Rectal smooth muscle tissue (tissue), 1 donor: Measurements from ENCODE around the gene PLEKHA6.
A peak's percentile ranks its signal among the peaks of the same experiment; 100 is the strongest.
"Not testable (repeated sequence)": the region's sequence is repeated elsewhere in the genome, so short reads cannot be mapped to it uniquely, and the experiment has no call there.

Source experiments
- H3K27ac ChIP-seq: one replicate; pipeline ENCODE4 v1.7.0; 2013; ENCODE audit warnings: low read depth, low read length, inconsistent platforms
- H3K27me3 ChIP-seq: one replicate; pipeline ENCODE4 v1.7.0; 2013; ENCODE audit warnings: low read length; ENCODE audit not compliant: control insufficient read depth, insufficient read depth
- H3K36me3 ChIP-seq: one replicate; pipeline ENCODE4 v1.7.0; 2013; ENCODE audit warnings: low read length; ENCODE audit not compliant: control insufficient read depth, insufficient read depth
- H3K4me1 ChIP-seq: one replicate; pipeline ENCODE4 v1.7.0; 2013; ENCODE audit warnings: low read length; ENCODE audit not compliant: control insufficient read depth, insufficient read depth
- H3K4me3 ChIP-seq: one replicate; pipeline ENCODE4 v1.7.0; 2013; ENCODE audit warnings: low read length
- H3K9ac ChIP-seq: one replicate; pipeline ENCODE4 v1.7.0; 2013; ENCODE audit warnings: low read length

PLEKHA6 gene

DNA sequence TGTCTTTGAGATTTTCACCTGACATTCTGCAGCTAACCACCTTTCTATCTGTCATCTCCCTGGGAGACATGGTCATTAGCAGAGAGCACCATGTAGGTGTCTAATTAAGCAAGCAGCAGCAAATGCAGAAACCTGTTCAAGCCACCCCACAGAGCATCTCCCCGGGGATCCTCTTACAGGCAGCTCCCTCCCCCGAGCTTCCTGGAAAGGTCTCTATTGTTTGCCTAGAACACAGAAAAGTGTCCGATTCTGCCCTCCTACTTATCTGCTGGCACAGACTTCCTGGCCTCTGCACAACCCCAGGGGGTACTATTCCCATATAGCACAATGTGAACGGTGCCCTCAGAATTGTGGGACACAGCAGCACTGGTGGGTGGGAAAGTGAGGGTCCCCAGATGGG lies 46.1 kb downstream of the PLEKHA6 start:
- H3K27me3 ChIP-seq: no peaks in the 10 kb centered on the region
- no peak overlapping the region for H3K4me3 ChIP-seq
- H3K27ac ChIP-seq: no peak overlapping the region
- H3K4me1 ChIP-seq: no peaks in the 10 kb centered on the region
- H3K9ac ChIP-seq: no peak overlapping the region
- H3K36me3 ChIP-seq: no peaks in the 10 kb centered on the region

DNA sequence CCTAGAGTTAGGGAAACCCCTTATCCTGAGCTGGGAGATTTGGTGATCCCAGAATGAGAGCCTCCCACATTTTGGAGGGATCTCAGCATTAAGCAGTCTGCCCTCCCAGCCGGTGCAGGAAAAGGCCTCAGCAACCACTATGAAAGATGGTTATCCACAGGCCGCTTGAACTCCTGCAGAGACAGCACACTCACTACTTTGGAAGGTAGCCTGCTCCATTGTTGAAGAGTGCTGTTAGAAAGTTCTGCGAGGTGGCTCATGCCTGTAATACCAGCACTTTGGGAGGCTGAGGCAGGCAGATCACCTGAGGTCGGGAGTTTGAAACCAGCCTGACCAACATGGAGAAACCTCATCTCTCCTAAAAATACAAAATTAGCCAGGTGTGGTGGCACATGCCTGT lies 48.8 kb downstream of the PLEKHA6 start:
- not testable (repeated sequence) for H3K9ac ChIP-seq, H3K4me3 ChIP-seq, H3K27me3 ChIP-seq, H3K36me3 ChIP-seq, H3K4me1 ChIP-seq, H3K27ac ChIP-seq

DNA sequence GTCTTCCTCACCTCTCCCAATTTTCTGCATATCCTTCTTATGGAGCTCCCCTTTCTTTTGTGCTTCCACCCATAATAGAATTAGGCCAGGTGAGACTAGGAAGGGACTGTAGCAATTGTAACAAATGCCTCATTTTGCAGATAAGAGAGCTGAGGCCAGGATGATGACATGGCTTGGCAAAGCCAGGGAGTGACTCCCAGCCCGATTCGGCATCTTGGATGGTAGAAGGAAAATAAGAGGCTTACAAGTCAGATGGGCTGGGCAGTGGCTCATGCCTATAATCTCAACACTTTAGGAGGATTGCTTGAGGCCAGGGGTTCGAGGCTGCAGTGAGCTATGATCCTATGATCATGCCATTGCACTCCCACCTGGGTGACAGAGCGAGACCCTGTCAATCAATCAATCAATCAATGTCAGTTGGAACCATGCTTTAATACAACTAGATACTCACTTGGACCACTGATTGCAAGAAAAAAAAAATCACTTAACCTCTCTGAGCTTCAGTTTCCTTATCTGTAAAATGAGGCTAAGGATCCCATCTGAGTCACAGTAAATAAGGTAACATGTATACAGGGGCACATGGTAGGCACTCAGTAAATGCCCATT lies 51.6 kb downstream of the PLEKHA6 start:
- Histone ChIP-seq H3K36me3 (no peaks in the 10 kb centered on the region), H3K4me1 (no peaks in the 10 kb centered on the region), H3K27me3 (no peaks in the 10 kb centered on the region), H3K27ac (no peak overlapping the region), H3K9ac (no peak overlapping the region), H3K4me3 (no peak overlapping the region)

DNA sequence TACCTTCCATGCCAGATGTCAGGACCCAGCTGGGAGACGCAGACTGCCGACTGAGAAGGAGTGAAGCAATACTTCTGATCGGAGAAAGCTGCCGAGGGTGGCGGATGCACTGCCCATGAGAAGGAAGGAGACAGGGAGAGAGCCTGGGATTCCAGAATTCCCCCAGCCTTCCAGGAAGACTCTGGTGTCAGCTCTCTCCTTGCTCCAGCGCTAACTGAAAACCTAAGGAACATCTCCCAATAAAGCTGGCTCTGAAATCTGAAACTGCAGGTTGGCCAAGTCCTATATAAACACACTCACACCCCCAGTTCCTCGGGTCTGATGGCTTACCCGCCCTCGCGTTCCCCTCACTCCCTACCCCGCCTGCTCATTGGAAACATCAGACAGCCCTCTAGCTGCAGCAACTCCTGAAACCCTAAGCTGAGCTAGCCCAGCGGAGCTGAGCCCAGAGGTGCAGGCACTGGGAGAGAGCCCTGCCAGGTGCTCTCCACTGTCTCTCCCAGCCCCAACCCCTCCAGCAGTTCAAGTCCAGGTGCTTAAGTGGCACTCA lies 52.3 kb downstream of the PLEKHA6 start:
- H3K27me3 ChIP-seq: no peaks in the 10 kb centered on the region
- H3K4me1 ChIP-seq: no peaks in the 10 kb centered on the region
- H3K36me3 ChIP-seq: no peaks in the 10 kb centered on the region
- H3K27ac ChIP-seq: no peak overlapping the region
- peak overlapping the region; percentile 25 for H3K4me3 ChIP-seq
- H3K9ac ChIP-seq: no peak overlapping the region

DNA sequence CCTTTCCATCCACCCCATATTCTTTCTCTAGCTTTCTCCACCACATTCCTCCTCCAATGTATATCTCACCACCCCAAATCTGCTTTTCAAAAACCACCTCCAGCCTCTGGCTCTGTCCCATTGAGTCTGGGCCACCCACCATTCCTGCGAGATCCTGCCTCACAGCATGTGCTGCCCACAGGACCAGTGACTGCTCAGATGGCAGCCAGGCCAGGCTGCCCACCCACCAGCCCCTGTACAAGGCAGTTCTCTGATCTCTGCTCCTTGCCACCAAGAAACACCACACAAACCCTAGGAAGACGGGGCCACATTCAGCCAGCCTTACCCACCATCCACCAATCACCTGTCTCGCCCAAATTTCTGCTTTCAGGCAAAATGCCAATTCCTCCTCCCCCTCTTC lies 53.7 kb downstream of the PLEKHA6 start:
- Histone ChIP-seq H3K27ac (no peak overlapping the region), H3K4me1 (no peaks in the 10 kb centered on the region), H3K4me3 (no peak overlapping the region)

DNA sequence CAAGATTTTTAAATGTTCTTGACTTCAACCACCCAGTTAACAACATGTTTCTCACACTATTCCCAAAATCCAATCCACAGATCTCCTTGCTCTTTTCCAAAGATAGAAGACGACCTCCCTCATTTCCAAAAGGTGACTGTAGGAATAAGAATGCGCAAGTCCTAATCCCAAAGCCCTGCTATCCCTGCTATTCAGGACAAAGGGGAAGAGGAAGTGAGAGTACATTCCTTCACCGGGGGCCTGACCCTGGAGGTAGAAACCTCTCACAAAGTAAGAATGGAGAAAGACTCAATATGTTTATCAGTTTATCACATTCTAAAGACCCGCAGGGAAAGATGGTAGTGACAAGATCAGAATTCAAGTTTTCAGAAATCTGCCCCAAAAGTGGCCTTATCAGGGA lies 55.7 kb downstream of the PLEKHA6 start:
- Histone ChIP-seq H3K27me3 (no peaks in the 10 kb centered on the region), H3K36me3 (no peaks in the 10 kb centered on the region), H3K4me1 (no peaks in the 10 kb centered on the region), H3K4me3 (no peak overlapping the region), H3K27ac (no peak overlapping the region), H3K9ac (no peak overlapping the region)

More for the DNA sequence above, 53.7 kb downstream of the PLEKHA6 start:
- Histone ChIP-seq H3K9ac (no peak overlapping the region), H3K27me3 (no peaks in the 10 kb centered on the region), H3K36me3 (no peaks in the 10 kb centered on the region)

DNA sequence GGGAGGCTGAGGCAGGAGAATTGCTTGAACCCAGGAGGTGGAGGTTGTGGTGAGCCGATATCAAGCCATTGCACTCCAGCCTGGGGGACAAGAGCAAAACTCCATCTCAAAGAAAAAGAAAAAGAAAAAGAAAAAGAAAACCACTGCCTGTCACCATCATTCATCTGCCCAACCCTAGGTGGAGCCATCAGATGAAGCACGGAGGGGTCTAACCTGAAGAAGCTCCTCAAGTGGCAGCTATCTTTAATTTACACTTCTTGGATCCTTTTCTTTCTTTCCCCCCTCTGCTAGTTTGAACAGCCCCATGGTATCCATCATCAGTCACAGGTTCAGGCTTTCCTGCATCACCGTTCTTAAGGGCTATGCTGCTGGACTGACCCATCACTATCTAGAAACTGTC lies 57.0 kb downstream of the PLEKHA6 start:
- Histone ChIP-seq H3K27me3 (no peaks in the 10 kb centered on the region), H3K4me3 (no peak overlapping the region), H3K27ac (no peak overlapping the region), H3K9ac (no peak overlapping the region), H3K36me3 (no peaks in the 10 kb centered on the region), H3K4me1 (no peaks in the 10 kb centered on the region)

DNA sequence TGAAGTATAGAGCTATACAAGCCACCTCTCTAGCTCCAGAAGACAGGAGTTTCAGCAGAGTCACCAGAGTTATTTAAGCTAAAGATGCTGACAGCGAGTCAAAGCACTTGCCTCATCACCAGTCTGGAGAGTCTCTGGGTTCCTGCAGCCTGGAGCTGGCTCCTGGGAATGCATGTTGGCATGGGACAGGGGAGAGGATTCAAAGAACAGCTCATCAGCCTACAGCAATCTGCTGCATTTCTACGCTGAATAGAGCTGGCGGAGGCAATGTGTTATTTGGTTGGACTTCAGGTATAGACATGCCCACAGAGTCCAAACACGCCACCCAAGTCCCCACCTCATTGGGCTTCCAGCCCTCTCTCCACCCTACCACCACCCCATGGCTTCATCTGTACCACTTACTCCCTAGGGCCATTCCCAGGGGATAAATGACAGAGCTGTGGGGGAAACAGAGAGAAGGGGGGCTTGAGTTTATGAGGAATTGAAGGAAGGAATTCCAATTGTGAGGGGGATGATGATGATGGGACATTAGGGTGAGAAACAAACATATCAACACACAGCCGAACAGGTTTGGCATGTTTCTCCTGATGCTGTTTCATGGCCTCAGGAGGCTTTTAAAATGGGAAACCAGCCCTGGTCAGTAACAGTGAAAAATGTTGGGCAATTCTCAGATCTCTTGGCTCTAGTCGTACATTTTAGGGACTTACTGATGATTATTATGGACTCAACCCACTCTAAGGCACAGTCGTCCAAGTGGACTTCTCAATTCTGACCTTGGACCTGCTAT lies 58.4 kb downstream of the PLEKHA6 start:
- no peaks in the 10 kb centered on the region for H3K36me3 ChIP-seq
- H3K27me3 ChIP-seq: no peaks in the 10 kb centered on the region
- no peaks in the 10 kb centered on the region for H3K4me1 ChIP-seq
- no peak overlapping the region for H3K27ac ChIP-seq
- no peak overlapping the region for H3K9ac ChIP-seq
- no peak overlapping the region for H3K4me3 ChIP-seq

DNA sequence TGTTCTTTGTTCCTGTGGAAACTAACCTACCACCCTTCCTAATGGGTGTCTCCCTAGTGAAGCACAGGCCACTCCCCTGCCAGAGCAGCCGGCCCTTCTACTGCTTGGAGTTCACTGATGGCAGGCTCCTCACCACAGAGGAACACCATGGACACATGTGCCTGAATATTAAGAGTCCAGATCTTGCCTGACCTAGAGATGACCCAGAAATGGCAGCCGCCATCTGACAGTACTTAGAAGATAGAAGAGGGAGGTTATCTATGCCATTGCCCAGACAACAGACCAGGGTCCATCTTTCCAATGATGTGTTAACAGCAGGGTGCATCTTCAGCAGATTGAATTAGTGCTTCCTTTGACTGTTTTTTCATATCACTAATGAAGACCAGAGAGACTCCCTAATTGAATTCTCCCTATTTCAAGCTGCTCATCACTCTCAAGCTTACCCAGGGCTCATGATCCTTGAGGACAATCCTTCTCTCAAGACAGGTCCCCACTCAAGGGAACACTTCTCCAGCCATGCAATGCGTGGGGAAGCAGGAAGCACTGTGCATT lies 59.8 kb downstream of the PLEKHA6 start:
- Histone ChIP-seq H3K4me1 (no peaks in the 10 kb centered on the region), H3K27ac (no peak overlapping the region), H3K4me3 (no peak overlapping the region)

DNA sequence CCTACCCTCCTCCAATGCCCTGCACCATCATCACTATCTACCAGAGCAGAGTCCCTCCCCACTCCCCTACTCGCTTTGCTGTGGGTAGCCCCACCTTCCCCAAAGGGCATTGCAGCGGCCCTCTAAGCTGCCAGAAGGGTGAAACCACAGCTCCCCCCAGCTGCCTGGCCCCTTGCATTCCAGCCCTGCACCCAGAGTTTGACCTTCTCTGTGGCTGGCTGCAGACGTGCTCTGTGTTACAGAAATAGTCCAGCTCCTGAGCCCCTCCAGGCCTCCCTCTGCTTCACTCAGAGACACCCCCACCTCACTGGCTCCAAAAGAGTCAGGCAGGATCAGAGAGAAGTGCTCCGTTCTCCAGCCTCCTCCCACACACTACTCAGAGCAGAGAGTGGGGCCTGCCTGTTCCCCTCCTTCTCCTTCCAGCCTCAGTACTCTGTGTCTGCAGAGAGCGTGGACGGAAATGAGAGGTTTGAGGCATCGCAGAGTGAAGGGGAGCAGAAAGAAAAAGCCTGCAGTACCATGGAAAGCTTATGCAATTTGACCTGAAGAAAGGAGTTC lies 63.2 kb downstream of the PLEKHA6 start:
- H3K9ac ChIP-seq: no peak overlapping the region
- no peaks in the 10 kb centered on the region for H3K36me3 ChIP-seq
- no peak overlapping the region for H3K4me3 ChIP-seq
- H3K27ac ChIP-seq: no peak overlapping the region
- H3K4me1 ChIP-seq: no peaks in the 10 kb centered on the region
- H3K27me3 ChIP-seq: peaks cover 4% of the 10 kb centered on the region

More for the DNA sequence above, 59.8 kb downstream of the PLEKHA6 start:
- H3K27me3 ChIP-seq: no peaks in the 10 kb centered on the region
- H3K36me3 ChIP-seq: no peaks in the 10 kb centered on the region
- no peak overlapping the region for H3K9ac ChIP-seq

DNA sequence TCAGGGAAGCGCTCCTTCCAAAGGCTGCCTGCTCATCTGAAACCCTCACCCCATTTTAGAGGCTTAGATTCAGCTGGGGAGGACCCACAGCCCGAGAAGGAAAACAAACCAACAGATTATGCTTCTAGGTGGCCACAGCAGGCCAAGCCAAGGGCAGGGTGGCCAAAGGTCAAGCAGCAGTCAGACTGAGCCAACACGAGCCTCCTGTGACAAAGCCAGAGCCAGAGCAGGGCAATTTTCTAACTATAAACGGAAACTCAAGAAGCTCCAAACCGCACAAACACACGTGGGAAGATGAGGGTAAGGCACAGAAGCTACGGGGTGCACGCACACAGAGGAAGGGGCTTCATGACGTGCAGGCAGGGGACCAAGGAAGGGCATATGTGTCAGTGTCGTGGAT lies 64.1 kb downstream of the PLEKHA6 start:
- no peak overlapping the region for H3K4me3 ChIP-seq
- H3K4me1 ChIP-seq: no peaks in the 10 kb centered on the region
- no peak overlapping the region for H3K27ac ChIP-seq
- no peak overlapping the region for H3K9ac ChIP-seq
- peaks cover 4% of the 10 kb centered on the region for H3K27me3 ChIP-seq
- H3K36me3 ChIP-seq: no peaks in the 10 kb centered on the region

DNA sequence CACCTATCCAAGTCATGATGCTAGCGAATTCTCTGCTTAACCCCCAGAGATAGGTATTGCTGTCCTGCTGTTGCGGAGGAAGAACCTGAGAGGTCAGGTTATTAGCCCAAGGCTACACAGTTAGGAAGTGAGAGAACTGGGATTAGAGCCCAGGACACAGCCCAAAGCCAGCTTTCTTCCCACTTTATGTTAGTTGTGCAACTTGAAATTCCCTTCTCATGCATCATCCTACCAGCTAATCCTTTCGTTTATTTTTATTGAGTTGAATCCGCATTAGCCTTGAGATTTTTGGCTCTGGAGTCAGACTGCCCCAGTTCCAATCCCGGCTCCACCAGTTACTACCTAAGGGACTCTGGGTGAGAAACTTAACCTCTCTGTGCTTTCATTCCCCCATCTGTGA lies 65.4 kb downstream of the PLEKHA6 start:
- H3K4me3 ChIP-seq: no peak overlapping the region
- no peak overlapping the region for H3K9ac ChIP-seq
- no peak overlapping the region for H3K27ac ChIP-seq
- H3K36me3 ChIP-seq: no peaks in the 10 kb centered on the region
- H3K4me1 ChIP-seq: no peaks in the 10 kb centered on the region
- H3K27me3 ChIP-seq: peaks cover 4% of the 10 kb centered on the region
